Colon (tissue), 2 donors: Measurements from ENCODE around the gene ZNF831.

Experiments used
- FAIRE-seq: peaks from 2 replicates; lab custom pipeline; 2012; peaks lifted over from hg19 to GRCh38; lab: Jason Lieb, UNC
- donor health status: control.
- donor health status: control.

The ZNF831 gene

DNA sequence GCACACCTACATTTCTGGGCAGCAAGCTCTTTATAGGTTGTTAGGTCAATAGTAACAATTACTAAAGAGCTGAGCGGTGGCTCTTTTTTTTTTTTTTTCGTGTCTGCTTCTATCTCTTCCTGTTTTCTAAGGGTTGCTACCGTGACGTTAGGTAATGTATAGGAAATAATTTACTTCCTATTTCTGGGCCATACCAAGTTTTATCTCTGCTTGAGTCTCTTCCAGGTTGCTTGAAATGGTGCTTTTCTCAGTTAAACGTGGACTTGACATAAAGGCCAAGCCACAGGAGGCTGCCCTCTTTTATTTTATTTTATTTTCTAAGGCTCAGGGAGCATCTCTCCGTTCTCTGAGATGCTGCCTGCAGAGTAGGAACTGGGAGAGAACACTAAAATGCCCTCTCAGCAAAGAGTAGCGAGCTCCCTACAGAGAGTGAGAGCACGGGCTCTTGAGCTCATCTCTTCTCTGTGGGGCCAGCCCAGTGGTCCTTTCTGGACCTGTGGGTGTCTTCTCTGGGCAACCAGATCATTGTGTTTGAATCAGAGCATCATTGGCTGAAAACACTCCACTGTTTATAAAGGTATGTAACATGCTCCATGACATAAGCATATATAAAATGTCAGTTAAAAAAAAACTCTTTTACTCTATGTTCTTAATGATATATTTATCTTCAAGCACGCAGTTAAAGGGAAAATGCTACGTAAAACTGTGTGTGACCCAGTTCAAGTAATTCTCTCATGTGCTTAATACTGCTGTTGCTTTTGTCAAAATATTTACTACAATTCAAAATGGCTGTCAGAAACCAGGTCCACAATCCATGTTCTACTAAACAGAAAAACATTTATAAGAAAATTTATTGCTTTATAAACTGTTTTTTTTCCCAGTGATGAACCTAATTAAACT, at the start of gene ZNF831:
ZNF831 (plus strand) TSS at position 191 of the 900 bp plus-strand sequence. CDS start 27,199 bp downstream, outside the sequence.
- no peak for FAIRE-seq

DNA sequence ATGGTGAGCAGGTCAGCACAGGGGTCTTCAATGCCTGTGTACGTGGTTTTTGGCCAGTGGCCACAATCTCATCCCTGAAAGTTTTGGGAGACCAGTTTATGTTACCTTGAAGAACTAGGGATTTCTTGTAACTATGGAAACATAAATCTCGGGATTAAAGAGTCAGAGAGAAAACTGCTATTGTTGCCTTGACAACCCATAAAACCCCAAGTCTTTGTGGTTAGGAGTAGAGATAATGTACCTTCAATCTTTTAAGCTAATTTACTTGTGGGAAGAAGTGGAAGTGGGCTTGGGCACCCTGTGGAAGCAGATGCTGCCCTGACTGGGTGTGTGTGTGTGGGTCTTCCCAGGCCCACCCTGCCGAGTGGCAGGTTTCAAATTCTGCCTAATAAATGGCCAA, 46.1 kb upstream of the ZNF831 start:
- no peak for FAIRE-seq

DNA sequence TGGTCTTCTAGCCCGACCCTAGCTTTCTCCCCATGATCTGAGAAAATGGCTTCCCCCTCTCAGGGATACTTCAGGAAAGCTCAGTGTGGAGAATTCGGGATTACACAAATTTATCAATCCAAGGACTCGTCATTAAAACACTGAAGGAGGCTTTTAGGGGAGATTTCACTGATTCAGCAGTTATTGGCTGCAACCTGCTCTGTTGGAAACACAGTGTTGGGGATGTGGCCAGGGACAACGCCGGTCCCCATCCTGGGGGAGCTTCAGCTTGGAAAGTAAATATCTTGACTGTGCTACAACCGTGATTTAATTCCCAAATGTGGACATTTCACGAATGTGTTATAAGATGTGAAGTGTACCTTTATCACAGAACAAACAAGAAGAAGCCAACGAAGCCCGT, 44.8 kb upstream of the ZNF831 start:
- FAIRE-seq, result no peak

DNA sequence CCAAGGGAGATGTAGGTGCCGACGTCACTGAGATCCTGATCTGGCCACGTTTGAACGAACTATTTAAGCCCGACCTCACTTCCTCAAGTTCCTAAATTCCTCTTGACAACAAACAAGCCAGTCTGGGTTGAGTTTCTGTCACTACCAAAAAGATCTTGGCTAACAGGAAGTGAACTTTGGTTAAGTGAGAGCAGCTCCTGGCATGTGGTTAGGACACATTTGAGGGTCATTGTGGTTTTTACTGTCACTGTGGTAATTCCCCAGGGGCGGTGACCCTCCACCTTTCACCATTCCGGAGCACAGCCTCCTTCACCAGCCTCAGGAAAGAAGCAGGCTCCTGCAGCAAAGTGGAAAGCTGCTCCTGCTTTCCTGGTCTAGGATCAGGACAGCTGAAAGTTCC, 43.1 kb upstream of the ZNF831 start:
- FAIRE-seq, result no peak

DNA sequence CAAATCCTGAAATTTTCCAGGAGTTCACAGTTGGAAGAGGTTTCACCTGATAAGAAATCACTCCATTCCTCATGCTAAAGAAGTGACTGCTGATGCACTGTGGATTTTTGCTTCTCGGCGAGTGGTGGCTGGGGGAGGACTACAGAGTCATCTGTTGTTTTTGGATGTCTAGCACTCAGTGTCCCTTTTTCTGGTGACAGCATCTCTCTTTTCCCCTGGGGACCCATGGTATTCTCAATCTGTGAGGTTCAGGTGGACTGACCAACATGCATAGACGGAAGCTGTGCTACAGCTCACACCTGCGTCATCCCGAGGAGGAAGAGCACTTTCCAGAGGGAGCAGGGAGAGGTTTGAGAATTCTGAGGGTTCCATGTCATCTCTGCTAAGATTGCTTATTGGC, 42.7 kb upstream of the ZNF831 start:
- no peak for FAIRE-seq

DNA sequence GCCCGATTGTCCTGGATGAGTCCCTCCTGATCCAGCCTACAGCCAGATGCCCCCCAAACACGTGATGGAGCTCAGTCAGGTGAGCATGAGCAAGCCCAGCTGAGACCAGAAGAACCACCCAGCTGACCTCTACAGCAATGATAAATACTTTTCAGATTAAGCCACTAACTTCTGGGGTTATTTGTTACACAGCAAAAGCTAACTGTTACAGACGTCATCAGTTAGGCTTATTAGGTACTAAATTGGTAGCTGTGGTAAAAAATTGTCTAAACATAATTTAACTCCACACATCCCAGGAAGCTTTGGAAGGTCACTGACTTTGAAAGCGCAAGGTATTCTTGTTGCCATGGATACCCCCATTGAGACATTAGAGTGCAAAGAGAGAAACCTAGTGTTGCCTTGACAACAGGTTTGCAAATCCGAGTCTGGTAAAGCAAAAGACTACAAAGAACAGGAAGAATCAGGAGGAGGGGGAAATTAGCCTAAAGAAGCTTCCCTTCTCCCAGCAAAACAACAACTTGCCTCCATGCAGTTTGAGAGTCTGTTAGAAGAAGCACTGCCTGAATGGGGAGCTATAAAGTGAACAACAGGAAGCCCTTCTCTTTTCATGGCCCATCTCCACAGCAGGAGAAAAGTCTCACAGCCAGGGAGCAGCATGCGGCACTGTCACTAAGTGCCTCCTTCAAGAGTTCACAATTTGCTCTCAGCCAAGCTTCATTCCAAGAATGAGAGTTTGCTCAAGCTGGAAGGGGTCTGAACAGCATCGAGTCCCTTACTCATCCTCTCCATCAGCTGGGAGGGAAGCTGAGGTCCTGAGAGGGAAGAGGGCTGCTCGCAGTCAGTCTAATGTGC, 41.7 kb upstream of the ZNF831 start:
- FAIRE-seq, result no peak

DNA sequence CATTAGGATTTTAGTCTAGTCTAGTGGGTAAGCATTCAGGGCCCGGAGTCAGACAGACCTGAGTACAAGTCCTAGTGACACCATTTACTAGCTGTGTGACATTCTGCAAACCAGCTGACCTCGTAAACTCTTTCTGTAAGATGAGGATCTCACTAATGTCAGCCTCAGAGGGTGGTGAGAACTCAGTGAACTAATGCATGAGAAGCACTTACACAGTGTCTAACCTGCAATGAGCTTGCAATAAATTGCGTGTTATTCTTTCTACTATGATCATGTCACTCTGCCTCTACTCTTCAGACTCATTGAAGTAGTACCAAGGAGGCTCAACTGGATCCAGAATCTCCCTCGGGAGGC, 41.1 kb upstream of the ZNF831 start:
- FAIRE-seq, result no peak

DNA sequence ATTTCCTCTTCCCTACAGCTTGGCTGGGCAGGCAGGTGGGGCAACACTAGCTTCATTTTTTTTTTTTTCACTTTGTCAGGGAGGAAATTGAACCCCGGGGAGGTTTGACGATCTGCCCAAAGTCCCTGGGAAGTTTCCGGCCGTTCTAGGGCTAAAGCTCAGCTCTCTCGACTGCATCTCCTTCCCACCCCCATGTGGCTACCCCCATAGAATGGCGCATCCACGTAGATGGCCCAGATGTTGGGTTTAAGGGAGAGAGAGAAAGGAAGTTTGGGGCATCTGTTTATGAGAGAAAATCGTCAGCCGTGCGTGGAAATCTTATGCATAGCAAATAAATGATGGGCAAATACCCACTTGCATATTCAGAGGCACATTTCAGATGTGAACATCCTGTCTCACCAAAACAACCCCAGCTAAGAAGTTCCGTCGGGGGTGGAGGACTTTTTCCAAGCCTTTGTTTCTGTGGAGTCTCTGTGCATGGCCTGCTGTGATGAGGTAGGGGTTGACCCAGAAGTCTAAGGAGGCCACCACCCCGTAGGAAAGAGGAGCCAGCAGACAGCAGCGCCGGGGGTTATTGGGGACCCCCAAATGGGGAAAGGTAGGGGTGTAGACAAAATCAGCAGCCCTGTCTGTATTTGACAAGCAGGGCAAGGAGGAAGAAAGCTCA, 40.5 kb upstream of the ZNF831 start:
- no peak for FAIRE-seq

DNA sequence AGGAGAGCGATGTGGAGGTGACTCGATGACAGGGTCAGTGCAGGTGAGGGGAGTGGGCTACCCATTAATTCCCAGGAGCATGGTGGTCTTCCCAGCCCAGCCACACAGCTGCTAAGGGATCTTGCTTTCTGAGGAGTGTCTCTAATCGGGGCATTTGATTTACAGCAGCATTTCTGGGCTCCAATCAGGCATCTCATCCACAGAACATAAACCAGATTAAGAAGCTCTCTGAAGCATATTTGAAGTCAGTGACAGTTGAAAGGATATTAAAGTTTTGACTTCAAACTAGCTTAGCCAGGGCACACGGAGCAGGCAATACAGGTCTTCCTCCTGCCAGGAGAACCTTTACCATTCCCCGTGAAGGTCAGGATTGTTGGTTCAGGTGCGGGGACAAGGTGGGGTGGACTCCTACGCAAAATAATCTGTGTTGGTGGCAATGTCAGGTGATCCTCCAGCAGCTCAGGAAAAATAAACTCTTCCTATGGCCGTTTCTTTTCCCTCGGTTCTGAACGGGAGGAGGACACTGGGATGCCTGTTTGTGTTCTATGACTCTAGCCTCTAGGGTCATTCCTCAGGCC, 39.9 kb upstream of the ZNF831 start:
- no peak for FAIRE-seq

DNA sequence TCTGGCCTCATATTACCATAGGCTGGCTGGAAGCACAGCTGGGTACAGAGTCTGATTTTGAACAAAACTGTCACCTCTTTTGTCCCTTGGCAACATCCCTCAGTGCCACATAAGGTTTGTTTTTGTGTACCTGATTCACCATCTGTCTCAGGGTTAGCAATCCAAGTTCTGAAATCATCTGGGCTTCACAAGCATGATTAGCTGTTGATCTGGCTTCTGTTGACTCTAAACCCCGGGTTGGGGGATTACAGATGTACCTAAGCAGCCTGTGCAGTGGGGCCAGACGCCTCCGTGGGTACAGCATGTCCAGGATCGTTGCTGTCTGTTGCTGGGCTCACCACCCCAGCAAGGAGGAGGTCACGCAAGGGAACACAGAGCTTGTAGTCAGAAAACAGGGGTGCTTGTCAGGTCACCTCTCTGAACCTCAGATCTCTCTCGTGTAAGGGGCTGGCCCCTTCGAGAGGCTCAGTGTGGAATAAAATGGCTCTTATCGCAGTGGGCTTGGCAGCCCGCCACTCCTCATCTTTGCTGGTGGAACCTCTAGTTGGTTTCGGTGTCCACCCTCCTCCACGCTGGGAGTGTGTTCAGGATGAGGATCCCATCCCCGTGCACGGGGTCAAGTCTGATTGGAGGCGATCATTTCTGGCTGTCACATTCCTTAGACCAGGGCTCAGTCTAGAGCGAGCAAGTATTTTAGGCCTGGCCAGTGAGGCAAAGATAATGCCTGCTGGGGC, 39.2 kb upstream of the ZNF831 start:
- FAIRE-seq, result no peak

DNA sequence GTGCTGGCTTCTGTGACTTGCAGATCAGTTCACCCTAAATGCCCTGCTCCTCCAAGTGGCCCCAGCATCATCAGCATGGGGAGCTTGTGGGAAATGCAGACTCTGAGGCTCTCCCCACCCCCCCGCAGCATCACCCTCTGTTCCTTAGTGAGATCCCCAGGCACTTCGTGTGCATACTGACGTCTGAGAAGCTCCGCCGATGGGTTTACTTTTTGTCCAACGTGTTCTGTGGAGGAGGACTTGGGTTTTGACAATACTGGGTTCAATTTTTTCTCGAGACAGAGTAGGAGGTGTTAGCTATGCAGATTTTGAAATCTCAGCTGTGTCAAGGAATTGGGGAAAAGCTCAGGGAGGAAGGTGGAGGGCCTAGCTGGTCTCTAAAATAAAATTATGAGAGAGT, 38.3 kb upstream of the ZNF831 start:
- no peak for FAIRE-seq

DNA sequence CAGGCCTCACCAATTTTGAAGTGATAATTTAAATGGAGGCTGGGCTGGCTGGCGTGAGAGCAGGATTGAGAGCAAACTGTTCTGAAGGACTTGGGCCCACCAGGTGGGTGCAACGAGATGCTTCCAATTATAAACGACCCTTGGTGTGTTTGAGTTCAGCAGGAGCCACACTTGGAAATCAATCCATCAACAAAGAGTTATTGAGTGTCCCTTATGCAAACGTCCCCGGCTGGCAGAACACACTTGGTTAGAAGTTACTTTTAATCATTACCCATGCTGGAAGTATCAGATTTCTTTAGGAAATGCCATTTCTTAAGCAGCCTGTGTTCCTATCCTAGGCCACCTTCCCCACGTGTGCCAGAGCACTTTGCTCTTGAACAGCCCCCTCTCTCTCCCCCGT, 37.8 kb upstream of the ZNF831 start:
- no peak for FAIRE-seq

DNA sequence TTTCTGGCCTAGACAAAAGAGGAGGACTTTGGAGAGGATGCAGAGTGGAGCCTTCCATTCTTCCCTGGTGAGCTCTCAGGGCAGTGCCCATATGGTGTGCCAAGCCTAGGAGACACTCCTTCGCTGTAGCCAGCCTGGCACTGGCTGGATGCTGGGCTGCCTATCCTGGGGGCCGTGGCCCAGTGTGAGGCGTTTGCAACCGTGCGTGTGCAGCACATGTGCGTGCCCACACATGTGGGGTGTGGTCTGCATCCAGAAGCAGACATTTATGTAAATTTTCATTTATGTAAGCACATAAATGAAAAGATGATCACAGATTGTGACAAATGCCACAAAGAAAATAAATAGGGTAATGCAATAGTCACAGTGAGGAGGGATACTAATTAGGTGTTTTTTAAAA, 35.8 kb upstream of the ZNF831 start:
- FAIRE-seq, result no peak

DNA sequence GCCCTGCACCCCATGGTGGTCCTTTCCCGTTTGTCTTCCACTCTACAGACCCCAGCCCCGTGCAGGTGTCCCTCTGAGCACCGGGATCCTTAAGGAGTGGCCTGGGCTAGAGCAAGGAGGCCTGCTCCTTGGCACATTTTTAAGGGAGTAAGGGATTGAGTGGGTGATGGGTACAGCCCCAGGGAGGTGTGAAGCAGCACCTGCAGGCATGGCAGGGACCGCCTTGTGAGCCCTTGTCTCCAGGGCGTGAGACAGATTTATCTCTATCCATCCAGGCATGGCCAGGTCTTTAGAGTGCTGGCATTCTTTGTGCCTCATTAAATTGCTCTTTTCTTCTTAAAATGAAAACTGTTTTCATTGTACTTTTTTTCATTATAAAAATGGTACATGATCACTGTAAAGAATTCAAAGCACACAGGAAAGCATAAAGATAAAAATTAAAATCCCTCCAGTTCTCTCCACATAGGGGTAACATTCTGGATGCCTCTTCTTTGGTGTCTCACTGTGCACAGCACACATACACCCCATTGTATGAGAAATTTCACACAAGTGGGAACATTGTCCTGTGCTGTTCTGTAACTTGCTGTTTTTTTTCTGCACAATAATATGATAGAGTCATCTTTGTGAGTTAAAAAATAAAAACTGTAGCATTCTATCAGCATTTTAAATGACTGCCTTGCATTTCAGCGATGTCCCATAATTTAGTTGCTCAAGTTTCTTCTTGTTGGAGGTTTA, 31.9 kb upstream of the ZNF831 start:
- FAIRE-seq, result no peak

DNA sequence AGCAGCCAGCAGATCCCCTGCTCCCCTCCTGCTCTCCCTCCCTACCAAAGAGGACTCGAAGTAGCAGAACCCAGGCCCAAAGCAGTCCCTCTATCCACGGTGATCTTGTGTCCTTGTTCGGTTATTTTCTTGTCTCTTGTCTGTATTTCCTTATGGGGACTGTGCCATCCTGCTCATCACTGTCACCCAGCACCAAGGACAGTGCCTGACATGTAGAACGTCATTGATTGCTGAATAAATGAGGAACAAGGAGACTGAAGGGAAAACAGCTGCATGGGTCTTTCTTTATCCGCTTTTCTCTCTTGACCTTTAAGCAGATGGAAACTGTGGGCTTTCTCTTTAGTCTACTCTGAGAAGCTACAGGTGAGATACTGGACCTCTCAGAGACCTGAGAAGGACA, 29.4 kb upstream of the ZNF831 start:
- no peak for FAIRE-seq

DNA sequence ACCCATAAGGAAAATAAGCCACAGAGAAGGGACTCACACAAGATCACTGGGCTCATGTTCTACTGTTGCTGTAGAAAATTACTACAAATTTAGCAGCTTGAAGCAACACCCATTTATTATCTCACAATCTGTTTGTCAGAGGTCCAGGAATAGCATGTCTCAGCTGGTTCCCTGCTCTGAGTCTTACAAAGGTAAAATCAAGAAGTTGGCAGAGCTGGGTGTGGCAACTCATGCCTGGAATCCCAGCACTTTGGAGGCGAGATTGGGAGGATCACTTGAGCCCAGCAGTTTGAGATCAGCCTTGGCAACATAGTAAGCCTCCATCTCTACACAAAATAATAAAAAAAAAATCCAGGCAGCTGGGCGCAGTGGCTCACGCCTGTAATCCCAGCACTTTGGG, 28.5 kb upstream of the ZNF831 start:
- no peak for FAIRE-seq

DNA sequence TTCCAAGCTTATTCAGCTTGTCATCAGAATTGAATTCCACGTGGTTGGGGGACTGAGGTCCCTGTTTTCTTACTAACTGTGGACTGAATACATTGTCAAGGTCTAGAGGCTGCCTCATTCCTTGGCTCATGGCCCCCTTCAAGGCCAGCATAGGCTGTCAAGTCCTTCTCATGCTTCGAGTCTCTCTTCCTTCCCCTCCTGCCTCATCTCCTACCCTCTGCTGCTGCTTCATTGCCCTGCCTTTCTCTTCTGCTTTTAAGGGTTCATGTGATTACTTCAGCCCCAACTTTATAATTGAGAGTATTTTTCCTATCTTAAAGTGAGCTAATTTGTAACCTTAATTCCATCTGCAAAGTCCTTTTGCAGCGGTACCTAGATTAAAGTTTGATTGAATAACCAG, 27.6 kb upstream of the ZNF831 start:
- FAIRE-seq, result no peak

DNA sequence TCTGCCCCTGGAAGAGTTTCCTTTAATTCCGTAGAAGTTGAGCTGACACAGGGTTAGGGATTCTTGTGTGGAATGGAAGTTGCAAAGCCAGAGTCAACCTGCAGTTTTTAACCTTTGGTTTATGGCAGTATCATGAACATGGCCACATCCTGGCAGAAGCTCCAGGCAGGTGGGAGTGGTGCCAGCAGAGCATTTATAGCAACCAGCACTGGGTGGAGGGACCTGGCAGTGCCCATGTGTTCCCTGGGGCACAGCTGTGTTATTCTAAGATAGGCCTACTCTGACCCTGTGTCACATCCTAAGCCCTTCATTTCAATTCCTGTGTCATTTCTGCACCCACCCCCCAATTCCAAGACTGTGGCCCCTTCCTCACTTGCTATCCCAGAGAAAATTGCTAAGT, 26.1 kb upstream of the ZNF831 start:
- no peak for FAIRE-seq

DNA sequence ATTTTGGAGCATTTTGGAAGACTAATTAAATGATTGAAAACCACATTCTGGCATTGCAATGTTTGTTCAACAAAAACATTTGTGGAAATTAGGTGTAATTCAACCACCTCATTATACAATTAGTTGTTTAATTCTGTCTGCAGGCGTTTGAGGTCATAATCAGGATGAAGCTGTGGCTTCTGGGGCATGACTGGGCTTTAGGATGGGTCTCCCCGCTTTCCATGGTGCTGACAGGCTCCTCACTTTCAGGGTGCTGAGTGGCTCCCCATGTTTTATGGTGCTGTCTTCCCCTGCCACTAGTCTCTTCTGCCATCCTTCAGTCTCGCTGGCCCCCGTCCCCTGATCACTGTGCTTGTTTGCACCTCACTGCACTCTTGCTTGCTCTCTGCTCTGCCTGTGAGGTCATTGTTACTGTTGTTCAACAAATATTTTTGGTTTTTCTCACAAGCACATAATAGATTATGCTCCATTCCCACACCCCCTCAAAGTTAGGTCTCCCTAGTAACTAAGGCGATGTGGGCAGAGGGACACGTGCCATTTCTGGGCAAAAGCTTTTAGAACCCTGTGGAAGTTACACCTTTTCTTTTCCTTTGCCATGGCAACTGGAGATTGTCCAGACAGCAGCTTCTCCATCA, 25.4 kb upstream of the ZNF831 start:
- FAIRE-seq, result no peak

DNA sequence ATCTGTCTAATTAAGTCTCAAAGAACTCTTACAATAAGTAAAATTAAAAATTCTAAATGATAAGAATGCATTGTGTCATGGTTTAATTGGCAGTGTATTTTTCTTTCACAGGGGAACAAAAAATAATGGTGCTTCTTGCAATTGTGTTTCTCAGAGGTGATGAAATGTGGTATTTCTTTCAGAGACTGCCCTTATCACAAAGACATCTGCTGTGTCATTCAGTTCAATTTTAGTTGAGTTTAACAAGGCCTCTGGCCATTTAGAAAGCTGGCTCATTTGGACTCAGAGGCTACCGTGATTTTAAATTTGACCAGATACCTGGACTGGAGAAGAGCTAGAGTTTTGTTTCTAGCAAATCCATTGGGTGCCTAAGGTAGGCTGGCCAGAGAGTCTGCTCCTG, 23.6 kb upstream of the ZNF831 start:
- FAIRE-seq, result no peak
